ENCODE data around the gene COQ10A.
"Not testable (repeated sequence)": the region's sequence is repeated elsewhere in the genome, so short reads cannot be mapped to it uniquely, and the experiment has no call there.

Gene COQ10A

DNA sequence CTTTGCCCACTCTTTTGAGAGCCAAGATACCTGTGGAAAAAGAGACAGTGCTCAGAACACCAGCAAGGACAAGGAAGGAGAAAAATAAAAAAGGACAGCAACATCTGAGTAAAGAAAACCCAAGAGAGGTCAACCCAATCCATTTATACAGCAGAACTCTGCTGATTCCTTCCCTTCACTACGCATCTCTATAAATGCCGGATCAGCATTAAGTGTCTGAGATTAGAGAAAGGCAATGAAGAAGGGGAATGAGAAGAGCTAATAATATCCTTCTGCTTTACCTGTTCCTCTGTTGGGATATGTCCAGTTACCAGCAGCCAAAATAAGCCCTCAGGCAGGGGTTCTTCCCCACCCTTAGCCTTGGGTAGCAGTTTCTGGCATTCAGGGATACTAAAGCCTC, 15.8 kb downstream of the COQ10A start:
- no peak for DNase-seq

DNA sequence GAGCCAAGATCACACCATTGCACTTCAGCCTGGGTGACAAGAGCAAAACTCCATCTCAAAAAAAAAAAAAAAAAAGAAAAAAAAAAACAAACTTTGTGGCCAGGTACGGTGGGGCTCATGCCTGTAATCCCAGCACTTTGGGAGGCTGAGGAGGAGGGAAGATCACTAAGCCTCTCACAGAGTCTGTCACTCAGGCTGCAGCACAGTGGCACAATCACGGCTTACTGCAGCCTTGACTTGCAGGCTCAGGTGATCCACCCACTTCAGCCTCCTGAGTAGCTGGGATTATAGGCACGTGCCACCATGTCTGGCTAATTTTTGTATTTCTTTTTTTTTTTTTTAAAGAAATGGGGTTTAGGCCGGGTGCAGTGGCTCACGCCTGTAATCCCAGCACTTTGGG, 17.5 kb downstream of the COQ10A start:
- DNase-seq: not testable (repeated sequence)

DNA sequence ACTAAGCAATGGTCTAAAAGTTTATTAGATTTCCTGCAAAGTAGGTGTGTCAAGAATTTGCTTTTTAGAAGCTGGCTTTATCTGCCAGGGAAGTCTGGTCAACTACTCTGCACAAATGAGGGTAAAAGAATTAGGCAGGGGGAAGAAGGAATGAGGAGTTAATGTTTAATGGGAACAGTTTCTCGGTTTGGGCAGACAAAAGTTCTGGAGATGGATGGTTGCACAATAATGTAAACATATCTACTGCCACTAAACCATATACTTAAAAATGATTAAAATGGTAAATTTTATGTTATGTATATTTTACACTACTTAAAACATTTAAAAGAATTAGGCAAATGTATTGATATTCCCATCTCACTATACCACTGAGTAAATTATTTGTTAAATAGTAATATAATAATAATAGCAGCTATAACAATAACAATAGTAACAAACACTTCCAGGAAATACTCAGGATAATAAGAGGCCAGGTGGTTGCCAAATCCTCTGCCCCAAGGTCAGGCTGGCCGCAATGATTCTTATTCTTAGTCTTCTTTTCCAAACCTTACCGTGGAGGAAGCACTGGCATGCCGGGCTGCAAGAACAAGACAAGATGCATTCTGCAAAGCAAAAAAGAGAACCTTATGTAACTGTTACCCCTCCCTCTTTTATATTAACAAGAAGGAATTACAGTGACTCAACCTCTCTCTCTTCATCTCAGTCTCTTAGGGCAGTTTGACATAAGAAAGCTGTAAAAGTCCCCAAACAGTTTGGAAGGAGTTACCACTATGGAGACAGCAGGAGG, 19.5 kb downstream of the COQ10A start:
- DNase-seq: no peak

DNA sequence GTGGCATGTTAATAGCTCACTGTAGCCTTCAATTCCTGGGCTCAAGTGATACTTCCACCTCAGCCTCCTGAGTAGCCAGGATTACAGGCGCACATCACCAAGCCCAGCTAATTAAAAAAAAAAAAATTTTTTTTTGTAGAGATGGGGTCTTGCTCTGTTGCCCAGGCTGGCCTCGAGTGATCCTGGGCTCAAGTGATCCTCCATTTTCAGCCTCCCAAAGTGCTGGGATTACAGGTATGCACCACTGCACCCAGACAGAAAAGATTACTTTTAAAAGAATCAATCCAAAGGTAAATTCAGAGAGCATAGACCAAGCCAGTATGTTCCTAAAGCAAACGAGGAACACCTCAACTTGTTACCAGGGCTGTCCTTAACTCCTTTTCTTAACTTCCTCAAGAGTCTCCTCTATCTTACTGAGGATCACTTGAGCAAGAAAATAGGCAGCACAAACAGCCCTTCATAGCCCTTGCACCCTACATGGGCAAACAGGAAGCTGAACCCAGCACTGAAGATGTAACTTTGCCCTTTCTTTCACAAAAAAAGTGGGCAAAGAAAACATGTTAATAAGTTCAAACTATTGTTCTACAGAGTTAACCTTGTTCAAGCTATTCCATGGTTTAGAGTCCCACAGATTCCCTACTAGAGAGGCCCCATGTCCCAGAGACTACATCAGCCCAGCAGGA, 22.1 kb downstream of the COQ10A start:
- DNase-seq: no peak

DNA sequence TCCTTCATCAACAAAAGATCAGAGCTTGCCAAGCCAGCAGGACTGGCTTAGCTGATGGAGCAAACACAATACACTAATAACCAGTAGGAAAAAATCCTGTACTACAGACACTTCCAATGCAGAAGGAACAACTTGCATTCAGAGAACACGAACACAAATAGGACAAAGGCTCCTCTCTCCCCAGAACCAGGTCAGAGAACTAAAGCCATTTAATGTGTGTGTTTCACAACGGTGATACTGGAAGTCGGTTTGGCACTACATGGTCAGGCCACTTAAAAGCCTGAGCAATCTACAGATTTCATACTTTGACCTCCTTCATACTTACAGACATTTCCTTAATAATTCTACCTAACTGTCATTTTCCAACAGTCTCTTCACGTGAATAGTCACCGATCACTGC, 27.1 kb downstream of the COQ10A start:
- no peak for DNase-seq

DNA sequence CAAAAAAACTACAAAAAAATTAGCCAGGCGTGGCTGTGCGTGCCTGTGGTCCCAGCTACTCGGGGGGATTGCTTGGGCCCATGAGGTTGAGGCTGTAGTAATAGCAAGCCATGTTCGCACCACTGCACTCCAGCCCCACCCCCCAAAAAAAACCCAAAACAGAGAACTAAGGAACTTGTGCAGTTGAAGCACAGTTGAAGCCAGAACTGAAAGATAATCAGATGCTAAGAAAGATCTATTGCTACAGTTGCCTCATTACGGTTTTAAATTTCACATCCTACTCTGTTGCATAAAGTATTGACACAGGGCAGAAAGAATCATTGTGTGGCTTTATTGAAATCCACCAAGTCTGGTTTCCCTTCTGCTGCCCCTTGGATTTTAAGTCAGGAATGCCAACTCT, 29.6 kb downstream of the COQ10A start:
- no peak for DNase-seq

DNA sequence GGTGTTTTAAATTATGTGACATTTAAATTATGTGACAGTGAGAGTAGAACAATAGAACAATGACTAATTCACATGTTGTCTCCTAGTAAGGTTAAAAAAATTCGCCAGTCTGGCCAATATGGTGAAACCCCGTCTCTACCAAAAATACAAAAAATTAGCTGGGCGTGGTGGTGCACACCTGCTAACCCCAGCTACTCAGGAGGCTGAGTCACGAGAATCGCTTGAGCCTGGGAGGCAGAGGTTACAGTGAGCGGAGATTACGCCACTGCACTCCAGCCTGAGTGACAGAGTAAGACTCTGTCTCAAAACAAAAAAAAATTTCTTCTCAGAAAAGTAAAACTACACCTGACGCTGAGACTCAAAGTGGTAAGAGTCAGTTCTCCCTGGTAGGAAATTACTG, 30.7 kb downstream of the COQ10A start:
- DNase-seq: no peak

DNA sequence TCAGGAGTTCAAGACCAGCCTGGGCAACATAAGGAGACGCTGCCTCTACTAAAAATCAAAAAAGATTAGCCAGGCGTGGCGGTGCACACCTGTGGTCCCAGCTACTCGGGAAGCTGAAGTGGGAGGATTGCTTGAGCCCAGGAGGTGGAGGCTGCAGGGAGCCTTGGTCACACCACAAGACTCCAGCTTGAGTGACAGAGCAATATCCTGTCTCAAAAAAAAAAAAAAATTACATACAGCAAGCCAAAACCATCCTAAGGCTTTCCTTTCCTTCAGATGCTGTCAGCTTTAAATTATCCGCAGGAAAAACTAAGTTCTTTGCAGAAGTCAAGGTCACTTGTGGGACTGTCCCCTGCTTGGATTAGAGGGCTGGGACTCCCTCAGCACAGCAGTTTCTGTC, 32.1 kb downstream of the COQ10A start:
- DNase-seq: no peak

GRCh38 chr12:56299308-56299852, 32.6 kb downstream of the COQ10A start:
- DNase-seq: no peak

GRCh38 chr12:56299853-56300643, 33.3 kb downstream of the COQ10A start, which contains the start of gene CS:
Gene CS, minus strand, starts transcription at chr12:56300330. Its CDS starts 129 bp downstream, at chr12:56300201.
- peak; percentile 95 for DNase-seq

GRCh38 chr12:56300644-56301464, 34.1 kb downstream of the COQ10A start:
- DNase-seq: no peak

DNA sequence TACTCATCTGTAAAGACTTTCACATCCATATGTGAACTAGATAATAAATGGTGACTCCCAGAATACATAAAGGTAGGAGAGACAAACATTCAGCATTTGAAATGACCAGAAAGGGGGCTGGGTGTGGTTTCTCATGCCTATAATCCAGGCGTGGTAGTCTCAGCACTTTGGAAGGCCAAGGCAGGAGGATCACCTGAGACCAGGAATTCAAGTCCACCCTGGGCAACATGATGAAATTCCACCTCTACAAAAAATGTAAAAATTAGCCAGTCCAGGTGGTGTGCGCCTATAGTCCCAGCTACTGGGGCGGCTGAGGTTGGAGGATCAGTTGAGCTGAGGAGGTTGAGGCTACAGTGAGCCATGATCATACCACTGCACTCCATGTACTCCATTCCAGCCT, 37.5 kb downstream of the COQ10A start:
- no peak for DNase-seq

DNA sequence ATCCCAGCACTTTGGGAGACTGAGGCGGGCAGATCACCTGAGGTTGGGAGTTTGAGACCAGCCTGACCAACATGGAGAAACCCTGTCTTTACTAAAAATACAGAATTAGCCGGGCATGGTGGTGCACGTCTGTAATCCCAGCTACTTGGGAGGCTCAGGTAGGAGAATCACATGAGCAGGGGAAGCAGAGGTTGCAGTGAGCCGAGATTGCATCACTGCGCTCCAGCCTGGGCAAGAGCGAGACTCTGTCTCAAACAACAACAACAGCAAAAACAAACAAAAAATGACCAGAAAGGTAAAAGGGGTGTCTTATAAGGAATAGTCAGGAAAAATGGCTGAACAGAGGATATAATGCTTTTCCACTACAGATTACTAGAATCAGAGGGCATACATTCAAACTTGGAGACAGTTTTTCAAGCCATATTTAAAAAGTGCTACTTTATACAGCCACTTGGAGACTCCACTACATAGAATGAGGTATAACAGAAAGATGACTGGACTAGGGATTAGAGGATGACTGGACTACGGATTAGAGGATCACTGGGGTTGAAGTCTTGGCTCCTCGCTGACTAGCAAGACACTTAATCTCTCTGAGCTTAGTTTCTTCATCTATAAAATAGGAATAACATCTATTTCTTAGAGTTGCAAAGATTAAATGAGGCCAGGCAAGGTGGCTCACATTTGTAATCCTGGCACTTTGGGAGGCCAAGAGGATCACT, 38.3 kb downstream of the COQ10A start:
- DNase-seq: no peak

DNA sequence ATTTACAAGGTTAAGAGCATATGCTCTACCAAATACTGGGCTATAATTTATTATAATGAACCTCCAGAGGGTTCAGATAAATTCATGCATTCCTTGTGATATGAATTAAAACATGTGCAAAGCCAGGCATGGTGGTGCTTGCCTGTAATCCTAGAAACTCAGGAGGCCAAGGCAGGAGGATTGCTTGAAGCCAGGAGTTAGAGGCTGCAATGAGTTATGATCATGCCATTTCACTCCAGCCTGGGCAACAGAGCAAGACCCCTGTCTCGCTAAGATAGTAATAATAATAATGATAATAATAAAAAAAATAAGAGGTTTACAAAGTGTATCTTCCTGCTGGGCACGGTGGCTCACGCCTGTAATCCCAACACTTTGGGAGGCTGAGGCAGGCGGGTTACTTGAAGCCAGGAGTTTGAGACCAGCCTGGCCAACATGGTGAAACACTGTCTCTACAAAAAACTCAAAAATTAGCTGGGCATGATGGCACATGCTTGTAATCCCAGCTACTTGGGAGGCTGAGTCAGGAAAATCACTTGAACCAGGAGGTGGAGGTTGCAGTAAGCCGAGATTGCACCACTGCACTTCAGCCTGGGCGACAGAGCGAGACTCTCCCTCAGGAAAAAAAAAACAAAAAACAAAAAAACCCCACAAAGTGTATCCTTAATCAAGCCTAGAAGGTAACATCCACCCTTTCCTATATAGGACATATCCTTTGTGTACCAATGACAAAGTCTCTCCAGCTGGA, 40.7 kb downstream of the COQ10A start:
- no peak for DNase-seq

GRCh38 chr12:56308714-56309113, 42.0 kb downstream of the COQ10A start:
- DNase-seq: no peak

- no peak for DNase-seq
These were observed 44.3 kb downstream of the COQ10A start for GRCh38 chr12:56311003-56311402.

- no peak for DNase-seq
These were observed 48.5 kb downstream of the COQ10A start for GRCh38 chr12:56315249-56315621.

DNA sequence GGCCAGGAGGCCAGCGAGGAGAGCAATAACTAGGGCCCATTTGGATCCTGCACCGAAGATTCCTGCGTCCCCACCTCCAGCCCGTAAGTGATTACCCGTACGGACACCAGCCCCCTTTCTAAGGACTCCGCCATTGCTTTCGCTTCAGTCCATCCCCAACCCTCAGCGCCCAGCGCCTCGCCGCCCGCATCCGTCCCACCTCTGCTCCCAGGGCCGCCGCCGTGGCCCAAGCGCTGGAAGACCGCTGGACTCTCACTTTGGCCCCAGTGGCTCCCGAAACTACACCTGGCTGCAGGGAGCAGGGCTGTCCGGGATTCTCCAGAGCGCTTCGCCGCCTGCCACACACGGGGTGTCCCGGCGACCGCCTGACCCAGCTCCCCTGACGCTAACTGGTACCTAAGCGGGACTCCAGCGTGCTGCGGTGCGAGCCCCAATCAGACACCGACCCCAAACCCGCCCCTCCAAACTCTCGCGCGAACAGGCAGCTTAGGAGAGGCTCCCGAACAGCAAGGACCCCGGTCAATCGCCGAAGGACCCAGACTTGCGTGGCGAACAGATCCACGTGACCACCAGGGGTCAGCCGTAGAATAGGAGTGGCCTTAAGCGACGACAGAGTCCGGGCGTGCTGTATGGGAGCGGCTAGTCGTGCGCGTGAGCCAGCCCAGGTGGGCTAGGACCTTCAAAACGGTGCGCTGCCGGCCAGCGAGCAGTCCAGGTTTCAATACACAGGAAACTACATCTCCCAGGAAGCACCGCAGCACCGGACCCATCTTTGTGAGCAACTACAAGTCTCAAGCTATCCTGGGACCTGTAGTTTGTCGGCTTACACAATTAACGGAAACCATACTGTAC, 49.1 kb downstream of the COQ10A start, which contains the start of gene CNPY2:
CNPY2 (minus strand) TSS at position 367 of the 852 bp plus-strand sequence. CDS start 771 bp downstream, outside the sequence.
- DNase-seq: peak; percentile 91

- no peak for DNase-seq
These were observed 50.9 kb downstream of the COQ10A start for GRCh38 chr12:56317675-56318074.
